ENCODE results near the gene COL16A1.
"Not testable (repeated sequence)": the region's sequence is repeated elsewhere in the genome, so short reads cannot be mapped to it uniquely, and the experiment has no call there.

The COL16A1 gene

GRCh38 chr1:31707059-31707600 lies 3.3 kb upstream of the COL16A1 start:
- not testable (repeated sequence) for DNase-seq (ENCODE audit: low read depth, low spot score)

GRCh38 chr1:31706384-31707058 lies 2.7 kb upstream of the COL16A1 start:
- DNase-seq (ENCODE audit: low read depth, low spot score), result no peak

- DNase-seq (ENCODE audit: low read depth, low spot score), result no peak
Observed at GRCh38 chr1:31705080-31705866, 1.5 kb upstream of the COL16A1 start.

GRCh38 chr1:31704271-31705079 lies 658 bp upstream of the COL16A1 start:
- DNase-seq (ENCODE audit: low read depth, low spot score), result no peak

- DNase-seq (ENCODE audit: low read depth, low spot score), result no peak
Observed at GRCh38 chr1:31702836-31703404, 897 bp downstream of the COL16A1 start.

- DNase-seq (ENCODE audit: low read depth, low spot score), result no peak
Observed at GRCh38 chr1:31701091-31701736, 2.6 kb downstream of the COL16A1 start.

GRCh38 chr1:31700468-31701090 lies 3.2 kb downstream of the COL16A1 start:
- no peak for DNase-seq (ENCODE audit: low read depth, low spot score)

- DNase-seq (ENCODE audit: low read depth, low spot score), result no peak
Observed at GRCh38 chr1:31699341-31699891, 4.4 kb downstream of the COL16A1 start.

GRCh38 chr1:31697369-31697984 lies 6.3 kb downstream of the COL16A1 start:
- DNase-seq (ENCODE audit: low read depth, low spot score), result no peak

GRCh38 chr1:31696242-31696641 lies 7.6 kb downstream of the COL16A1 start:
- no peak for DNase-seq (ENCODE audit: low read depth, low spot score)

- DNase-seq (ENCODE audit: low read depth, low spot score), result no peak
Observed at GRCh38 chr1:31695327-31695726, 8.5 kb downstream of the COL16A1 start.

GRCh38 chr1:31694964-31695313 lies 8.9 kb downstream of the COL16A1 start:
- DNase-seq (ENCODE audit: low read depth, low spot score), result no peak

GRCh38 chr1:31694069-31694963 lies 9.5 kb downstream of the COL16A1 start:
- DNase-seq (ENCODE audit: low read depth, low spot score), result no peak

GRCh38 chr1:31693231-31693630 lies 10.6 kb downstream of the COL16A1 start:
- no peak for DNase-seq (ENCODE audit: low read depth, low spot score)

- DNase-seq (ENCODE audit: low read depth, low spot score), result no peak
Observed at GRCh38 chr1:31691951-31692350, 11.9 kb downstream of the COL16A1 start.

GRCh38 chr1:31691446-31691845 lies 12.4 kb downstream of the COL16A1 start:
- DNase-seq (ENCODE audit: low read depth, low spot score), result no peak

GRCh38 chr1:31690921-31691320 lies 12.9 kb downstream of the COL16A1 start:
- DNase-seq (ENCODE audit: low read depth, low spot score), result no peak

GRCh38 chr1:31689854-31690253 lies 14.0 kb downstream of the COL16A1 start:
- DNase-seq (ENCODE audit: low read depth, low spot score), result no peak

GRCh38 chr1:31689379-31689778 lies 14.4 kb downstream of the COL16A1 start:
- DNase-seq (ENCODE audit: low read depth, low spot score), result no peak

All from activated CD4-positive, CD25-positive, alpha-beta regulatory T cell treated with anti-CD3 and anti-CD28 coated beads, Interleukin-2, amount 50 U/mL, for 16 hours (primary cell).